ENCODE measurements around the gene TMEM91. TPM values are rescaled to one million over a fixed set of nuclear protein-coding genes. Genes with fewer than 3 reads are reported as not detected.

Gene TMEM91
- polyA plus RNA-seq, 1 of the 3 experiments (the other 2 are of a cell fraction), result 5.7 TPM

DNA sequence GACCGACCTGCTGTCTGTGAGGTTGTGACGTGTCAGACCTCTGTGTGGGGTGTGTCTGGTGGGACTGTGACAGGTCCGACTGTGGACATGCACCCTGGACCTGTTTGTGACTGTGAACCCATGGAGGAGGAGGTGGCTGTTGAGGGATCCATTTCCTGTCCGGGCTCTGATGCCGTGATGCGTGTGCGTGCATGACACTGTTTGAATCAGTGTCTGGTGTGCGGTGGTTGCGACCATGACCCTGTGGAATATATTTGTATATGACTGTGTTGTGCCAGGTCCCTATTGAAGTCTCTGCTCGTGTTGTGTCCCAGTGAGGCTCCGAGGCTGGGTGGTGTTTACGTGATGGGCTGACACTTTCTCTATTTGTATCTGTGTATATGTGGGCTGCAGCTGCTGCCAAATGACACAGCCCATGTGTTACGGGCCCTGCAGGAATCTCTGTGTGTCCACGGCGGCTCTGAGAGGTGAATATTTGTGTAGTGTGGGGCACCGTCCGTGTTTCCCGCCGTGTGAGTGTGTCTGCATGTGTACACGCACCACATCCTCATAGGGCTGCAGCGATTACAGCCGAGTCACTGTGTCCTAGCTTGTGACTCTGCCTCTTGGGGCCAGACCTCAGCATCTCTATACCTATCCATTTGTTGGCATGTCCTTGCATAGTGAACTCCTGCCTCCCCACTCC is 48.0 kb upstream of the TMEM91 start:
- no peaks in the 10 kb centered on the region for H3K9me3 ChIP-seq
- H2AFZ ChIP-seq (ENCODE audit: low read depth), result no peak overlapping the region
- CTCF ChIA-PET, result interaction anchor here (0.7 to 1.4 kb wide), 3 partner anchors 20 to 700 kb away, joined by 3 to 5 read pairs (median 5); no protein-coding TSS in a partner anchor

DNA sequence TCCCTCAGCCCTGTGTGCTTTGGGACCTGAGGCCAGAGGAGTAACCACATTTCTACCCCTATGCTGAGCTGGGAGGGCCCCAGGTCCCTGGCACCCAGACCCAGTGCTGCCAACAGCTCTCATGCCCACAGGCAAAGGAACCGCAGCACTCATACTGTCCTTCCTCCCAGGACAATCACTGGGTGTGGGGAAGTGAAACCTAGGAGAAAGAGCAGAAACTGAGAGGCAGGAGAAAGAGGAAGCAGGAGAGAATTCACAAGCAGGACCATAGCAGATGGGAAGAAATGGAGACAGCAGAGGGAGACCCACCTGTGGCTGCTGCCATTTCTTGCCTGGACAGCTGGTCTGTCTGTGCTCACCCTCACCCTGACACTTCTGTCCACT is 47.5 kb upstream of the TMEM91 start:
- no peak overlapping the region for H3K4me3 ChIP-seq (ENCODE audit: low read depth in 2 of 2, low read length in 1 of 2)
- no peaks in the 10 kb centered on the region for H3K9me2 ChIP-seq
- peaks cover 13% of the 10 kb centered on the region for H4K20me1 ChIP-seq (ENCODE audit: insufficient read depth)
- H2AFZ ChIP-seq (ENCODE audit: low read depth), result no peak overlapping the region
- DNase-seq, result no peak
- H3K4me1 ChIP-seq (ENCODE audit: control insufficient read depth in 1 of 2, insufficient read depth in 2 of 2, low read depth in 1 of 2, low read length in 1 of 2), result peaks cover 27 to 36% of the 10 kb centered on the region in 2 experiments
- H3K27ac ChIP-seq (ENCODE audit: low read depth in 2 of 2, low read length in 1 of 2), result peak overlapping the region in 1 of 2 experiments; percentile 100; a peak in 2 of 4 replicates
- no peak overlapping the region for H3K4me2 ChIP-seq
- TF ChIP-seq, protein P1, sequence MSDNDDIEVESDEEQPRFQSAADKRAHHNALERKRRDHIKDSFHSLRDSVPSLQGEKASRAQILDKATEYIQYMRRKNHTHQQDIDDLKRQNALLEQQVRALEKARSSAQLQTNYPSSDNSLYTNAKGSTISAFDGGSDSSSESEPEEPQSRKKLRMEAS (IDR thresholded peaks at IDR 0.05; ENCODE audit: low read depth), result no peak
- TF ChIP-seq POLR2AphosphoS5 (IDR thresholded peaks at IDR 0.05; ENCODE audit: low read depth, low read length) (no peak), GABPA (IDR thresholded peaks at IDR 0.05; ENCODE audit: low read depth) (no peak), CHD2 (IDR thresholded peaks at IDR 0.05; ENCODE audit: low read length, partially characterized antibody) (no peak), SIN3A (IDR thresholded peaks at IDR 0.05; ENCODE audit: borderline replicate concordance, low read depth, low read length) (no peak), MXI1 (IDR thresholded peaks at IDR 0.05; ENCODE audit: low read depth, low read length) (no peak), RCOR1 (IDR thresholded peaks at IDR 0.05; ENCODE audit: low read length) (no peak)
- TF ChIP-seq, protein P2, sequence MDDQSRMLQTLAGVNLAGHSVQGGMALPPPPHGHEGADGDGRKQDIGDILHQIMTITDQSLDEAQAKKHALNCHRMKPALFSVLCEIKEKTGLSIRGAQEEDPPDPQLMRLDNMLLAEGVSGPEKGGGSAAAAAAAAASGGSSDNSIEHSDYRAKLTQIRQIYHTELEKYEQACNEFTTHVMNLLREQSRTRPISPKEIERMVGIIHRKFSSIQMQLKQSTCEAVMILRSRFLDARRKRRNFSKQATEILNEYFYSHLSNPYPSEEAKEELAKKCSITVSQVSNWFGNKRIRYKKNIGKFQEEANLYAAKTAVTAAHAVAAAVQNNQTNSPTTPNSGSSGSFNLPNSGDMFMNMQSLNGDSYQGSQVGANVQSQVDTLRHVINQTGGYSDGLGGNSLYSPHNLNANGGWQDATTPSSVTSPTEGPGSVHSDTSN (IDR thresholded peaks at IDR 0.05), result no peak
- TF ChIP-seq, protein P3, sequence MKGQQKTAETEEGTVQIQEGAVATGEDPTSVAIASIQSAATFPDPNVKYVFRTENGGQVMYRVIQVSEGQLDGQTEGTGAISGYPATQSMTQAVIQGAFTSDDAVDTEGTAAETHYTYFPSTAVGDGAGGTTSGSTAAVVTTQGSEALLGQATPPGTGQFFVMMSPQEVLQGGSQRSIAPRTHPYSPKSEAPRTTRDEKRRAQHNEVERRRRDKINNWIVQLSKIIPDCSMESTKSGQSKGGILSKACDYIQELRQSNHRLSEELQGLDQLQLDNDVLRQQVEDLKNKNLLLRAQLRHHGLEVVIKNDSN (IDR thresholded peaks at IDR 0.05; ENCODE audit: borderline replicate concordance, low read depth), result no peak
- H3K36me3 ChIP-seq (replicated peaks in 1 of 2; ENCODE audit: control insufficient read depth in 1 of 2, insufficient read depth in 2 of 2, low read length in 1 of 2), result peaks cover 6 to 30% of the 10 kb centered on the region in 2 experiments
- H3K79me2 ChIP-seq (ENCODE audit: insufficient read depth), result peaks cover 62% of the 10 kb centered on the region
- 92% methylated on average over 1 of the region's 1 CpG for WGBS (ENCODE audit: low lambda C conversion rate)
- no peaks in the 10 kb centered on the region for H3K9me3 ChIP-seq
- ChIA-PET CTCF (interaction anchor here (0.7 to 1.4 kb wide), 3 partner anchors 21 to 700 kb away, joined by 3 to 5 read pairs (median 5); no protein-coding TSS in a partner anchor), POLR2A (no interaction called here)
- peaks cover 73% of the 10 kb centered on the region for H3F3A ChIP-seq (replicated peaks; ENCODE audit: insufficient read depth)
- no peak overlapping the region for H3K9ac ChIP-seq
- no peaks in the 10 kb centered on the region for H3K27me3 ChIP-seq (ENCODE audit: insufficient read depth)

More for the DNA sequence above, 48.0 kb upstream of the TMEM91 start:
- Histone ChIP-seq H3K27me3 (ENCODE audit: insufficient read depth) (no peaks in the 10 kb centered on the region), H3K36me3 (replicated peaks in 1 of 2; ENCODE audit: control insufficient read depth in 1 of 2, insufficient read depth in 2 of 2, low read length in 1 of 2) (peaks cover 6 to 24% of the 10 kb centered on the region in 2 experiments), H3F3A (replicated peaks; ENCODE audit: insufficient read depth) (peaks cover 74% of the 10 kb centered on the region), H3K4me1 (ENCODE audit: control insufficient read depth in 1 of 2, insufficient read depth in 2 of 2, low read depth in 1 of 2, low read length in 1 of 2) (peaks cover 32 to 39% of the 10 kb centered on the region in 2 experiments), H3K79me2 (ENCODE audit: insufficient read depth) (peaks cover 56% of the 10 kb centered on the region), H3K4me3 (ENCODE audit: low read depth in 2 of 2, low read length in 1 of 2) (no peak overlapping the region), H3K9ac (no peak overlapping the region), H3K9me2 (no peaks in the 10 kb centered on the region), H4K20me1 (ENCODE audit: insufficient read depth) (peaks cover 8% of the 10 kb centered on the region), H3K4me2 (peak overlapping the region; percentile 82; the same call in 1 of the 2 replicates), H3K27ac (ENCODE audit: low read depth in 2 of 2, low read length in 1 of 2) (peak overlapping the region in 1 of 2 experiments; percentile 100; a peak in 1 of 4 replicates)
- POLR2A ChIA-PET, result no interaction called here
- no peak for TF ChIP-seq ELF1 (IDR thresholded peaks at IDR 0.05)
- no peak for TF ChIP-seq YY1 (IDR thresholded peaks at IDR 0.05; ENCODE audit: low read depth)
- no peak for TF ChIP-seq TEAD4 (IDR thresholded peaks at IDR 0.05; ENCODE audit: borderline replicate concordance, insufficient read depth)
- TF ChIP-seq FOXJ3 (CRISPR knock-in tag; IDR thresholded peaks at IDR 0.05), result no peak
- TF ChIP-seq, protein P1 (IDR thresholded peaks at IDR 0.05; ENCODE audit: low read depth), result no peak
- TF ChIP-seq EP300 (IDR thresholded peaks at IDR 0.05; ENCODE audit: borderline replicate concordance in 1 of 2, low read depth in 1 of 2, low read length in 1 of 2), result no peak
- no peak for TF ChIP-seq GABPA (IDR thresholded peaks at IDR 0.05; ENCODE audit: low read depth)
- no peak for TF ChIP-seq GATA2 (CRISPR knock-in tag; IDR thresholded peaks at IDR 0.05)
- no peak for TF ChIP-seq CHD2 (IDR thresholded peaks at IDR 0.05; ENCODE audit: low read length, partially characterized antibody)
- TF ChIP-seq, protein P4, sequence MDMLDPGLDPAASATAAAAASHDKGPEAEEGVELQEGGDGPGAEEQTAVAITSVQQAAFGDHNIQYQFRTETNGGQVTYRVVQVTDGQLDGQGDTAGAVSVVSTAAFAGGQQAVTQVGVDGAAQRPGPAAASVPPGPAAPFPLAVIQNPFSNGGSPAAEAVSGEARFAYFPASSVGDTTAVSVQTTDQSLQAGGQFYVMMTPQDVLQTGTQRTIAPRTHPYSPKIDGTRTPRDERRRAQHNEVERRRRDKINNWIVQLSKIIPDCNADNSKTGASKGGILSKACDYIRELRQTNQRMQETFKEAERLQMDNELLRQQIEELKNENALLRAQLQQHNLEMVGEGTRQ (IDR thresholded peaks at IDR 0.05; ENCODE audit: borderline replicate concordance, low read depth, low read length), result no peak
- TF ChIP-seq SMC3 (IDR thresholded peaks at IDR 0.05; ENCODE audit: low read depth, low read length), result no peak
- TF ChIP-seq EZH2phosphoT487 (IDR thresholded peaks at IDR 0.05; ENCODE audit: borderline replicate concordance, low read depth), result no peak
- no peak for TF ChIP-seq SIN3A (IDR thresholded peaks at IDR 0.05; ENCODE audit: borderline replicate concordance, low read depth, low read length)
- WGBS (ENCODE audit: low lambda C conversion rate), result 89% methylated on average over 14 of the region's 22 CpGs
- no peak for DNase-seq

Data from SK-N-SH (cell line).